OCI-LY1 (cell line): ENCODE measurements around the gene CDK18.
A peak's percentile ranks its signal among the peaks of the same experiment; 100 is the strongest.

Source experiments
- H2AFZ ChIP-seq: fragments of 200-600 bp; sonication (generic), shearing (Covaris generic); 2 replicates; pipeline ENCODE4 v1.6.0; 2014; ENCODE audit warnings: antibody characterized with exemption, mild to moderate bottlenecking, low read length
- H3F3A ChIP-seq: fragments of 200-600 bp; sonication (generic), shearing (Covaris generic); 2 replicates; pipeline ENCODE4 v1.6.0; 2014; ENCODE audit warnings: mild to moderate bottlenecking, antibody characterized with exemption, low read length, moderate library complexity; ENCODE audit not compliant: insufficient read depth
- H3K27ac ChIP-seq: fragments of 200-600 bp; sonication (generic); 2 replicates; pipeline ENCODE4 v1.5.1; 2014; ENCODE audit warnings: low read length, mixed run types, mild to moderate bottlenecking, low read depth; ENCODE audit not compliant: poor library complexity, severe bottlenecking
- H3K27me3 ChIP-seq: fragments of 200-600 bp; sonication (generic); 2 replicates; pipeline ENCODE4 v1.6.0; 2014; ENCODE audit warnings: antibody characterized with exemption, mild to moderate bottlenecking, low read length, moderate library complexity; ENCODE audit not compliant: insufficient read depth
- H3K36me3 ChIP-seq: fragments of 200-600 bp; sonication (generic); 2 replicates; pipeline ENCODE4 v1.6.1; 2014; ENCODE audit warnings: mild to moderate bottlenecking, antibody characterized with exemption, low read length, moderate library complexity, mixed read lengths; ENCODE audit not compliant: insufficient read depth
- H3K4me1 ChIP-seq: fragments of 200-600 bp; sonication (generic); 2 replicates; pipeline ENCODE4 v1.5.1; 2014; ENCODE audit warnings: mild to moderate bottlenecking, low read length, moderate library complexity; ENCODE audit not compliant: insufficient read depth, severe bottlenecking
- H3K4me2 ChIP-seq: fragments of 200-600 bp; sonication (generic), shearing (Covaris generic); 2 replicates; pipeline ENCODE4 v1.6.1; 2014; ENCODE audit warnings: low read length
- H3K4me3 ChIP-seq: fragments of 200-600 bp; sonication (generic); 2 replicates; pipeline ENCODE4 v1.5.1; 2014; ENCODE audit warnings: low read length, low read depth, mild to moderate bottlenecking, mixed read lengths; ENCODE audit not compliant: poor library complexity, severe bottlenecking
- H3K79me2 ChIP-seq: fragments of 200-600 bp; shearing (Covaris generic); 2 replicates; pipeline ENCODE4 v1.6.1; 2016; ENCODE audit warnings: mixed run types, low read length, mixed read lengths; ENCODE audit not compliant: insufficient read depth
- H3K9ac ChIP-seq: fragments of 200-600 bp; sonication (generic), shearing (Covaris generic); 2 replicates; pipeline ENCODE4 v1.6.1; 2014; ENCODE audit warnings: mild to moderate bottlenecking, low read length, mixed read lengths
- H3K9me2 ChIP-seq: fragments of 200-600 bp; sonication (generic), shearing (Covaris generic); 2 replicates; pipeline ENCODE4 v1.6.1; 2014; ENCODE audit warnings: low read depth, mild to moderate bottlenecking, low read length, mixed read lengths
- H3K9me3 ChIP-seq: fragments of 200-600 bp; shearing (Covaris generic); 2 replicates; pipeline ENCODE4 v1.6.1; 2014; ENCODE audit warnings: low read length, mixed read lengths
- H4K20me1 ChIP-seq: fragments of 200-600 bp; sonication (generic), shearing (Covaris generic); 2 replicates; pipeline ENCODE4 v1.6.0; 2016; ENCODE audit warnings: mild to moderate bottlenecking, low read length; ENCODE audit not compliant: insufficient read depth
- EZH2 ChIP-seq: fragments of 200-600 bp; sonication (generic), shearing (Covaris generic); IDR thresholded peaks from 2 replicates; pipeline ENCODE4 v1.8.0; 2017; ENCODE audit warnings: borderline replicate concordance, mixed run types, mild to moderate bottlenecking, antibody characterized with exemption, low read length, moderate library complexity, mixed read lengths
- TF ChIP-seq, protein P1 (sequence below): fragments of 200-600 bp; sonication (generic), shearing (Covaris generic); IDR thresholded peaks from 2 replicates; pipeline ENCODE4 v1.5.1; 2017; ENCODE audit warnings: mild to moderate bottlenecking, antibody characterized with exemption, low read length, moderate library complexity, mixed read lengths

The CDK18 gene

DNA sequence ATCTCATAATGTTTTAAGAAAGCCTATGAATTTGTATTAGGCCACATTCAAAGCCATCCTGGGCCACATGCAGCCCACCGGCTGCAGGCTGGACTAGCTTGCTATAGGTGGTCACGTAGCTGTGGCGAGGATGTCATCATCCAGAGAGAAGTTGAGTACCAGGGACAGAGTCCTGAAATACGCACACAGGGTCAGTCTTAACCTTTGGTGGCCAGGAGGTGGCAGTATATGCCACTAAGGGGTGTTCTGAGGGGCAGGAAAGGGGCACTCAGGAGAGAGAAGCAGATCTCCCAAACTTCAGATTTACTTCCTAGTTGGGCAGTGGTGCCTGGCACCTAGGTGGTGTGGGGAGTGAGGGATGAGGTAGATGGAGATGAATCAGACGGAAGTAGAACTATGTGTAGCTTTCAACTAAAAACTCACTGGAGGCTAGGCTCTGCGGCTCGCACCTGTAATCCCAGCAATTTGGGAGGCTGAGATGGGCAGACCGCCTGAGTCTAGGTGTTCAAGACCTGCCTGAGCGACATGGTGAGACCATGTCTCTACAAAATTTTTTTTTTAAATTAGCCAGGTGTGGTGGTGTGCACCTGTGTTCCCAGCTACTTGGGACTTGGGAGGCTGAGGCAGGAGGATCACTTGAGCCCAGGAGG lies 16.3 kb upstream of the CDK18 start:
- H3K4me2 ChIP-seq: no peak overlapping the region
- no peaks in the 10 kb centered on the region for H3F3A ChIP-seq
- no peak overlapping the region for H3K4me3 ChIP-seq
- no peaks in the 10 kb centered on the region for H3K9me2 ChIP-seq
- no peaks in the 10 kb centered on the region for H3K36me3 ChIP-seq
- no peaks in the 10 kb centered on the region for H3K9me3 ChIP-seq
- no peak for TF ChIP-seq EZH2
- TF ChIP-seq, protein P1, sequence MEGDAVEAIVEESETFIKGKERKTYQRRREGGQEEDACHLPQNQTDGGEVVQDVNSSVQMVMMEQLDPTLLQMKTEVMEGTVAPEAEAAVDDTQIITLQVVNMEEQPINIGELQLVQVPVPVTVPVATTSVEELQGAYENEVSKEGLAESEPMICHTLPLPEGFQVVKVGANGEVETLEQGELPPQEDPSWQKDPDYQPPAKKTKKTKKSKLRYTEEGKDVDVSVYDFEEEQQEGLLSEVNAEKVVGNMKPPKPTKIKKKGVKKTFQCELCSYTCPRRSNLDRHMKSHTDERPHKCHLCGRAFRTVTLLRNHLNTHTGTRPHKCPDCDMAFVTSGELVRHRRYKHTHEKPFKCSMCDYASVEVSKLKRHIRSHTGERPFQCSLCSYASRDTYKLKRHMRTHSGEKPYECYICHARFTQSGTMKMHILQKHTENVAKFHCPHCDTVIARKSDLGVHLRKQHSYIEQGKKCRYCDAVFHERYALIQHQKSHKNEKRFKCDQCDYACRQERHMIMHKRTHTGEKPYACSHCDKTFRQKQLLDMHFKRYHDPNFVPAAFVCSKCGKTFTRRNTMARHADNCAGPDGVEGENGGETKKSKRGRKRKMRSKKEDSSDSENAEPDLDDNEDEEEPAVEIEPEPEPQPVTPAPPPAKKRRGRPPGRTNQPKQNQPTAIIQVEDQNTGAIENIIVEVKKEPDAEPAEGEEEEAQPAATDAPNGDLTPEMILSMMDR: peak; percentile 78; the same call in 1 of the 2 replicates
- H3K27me3 ChIP-seq: no peaks in the 10 kb centered on the region
- H3K79me2 ChIP-seq: no peaks in the 10 kb centered on the region
- no peaks in the 10 kb centered on the region for H3K4me1 ChIP-seq
- H4K20me1 ChIP-seq: no peaks in the 10 kb centered on the region
- no peak overlapping the region for H2AFZ ChIP-seq
- no peak overlapping the region for H3K27ac ChIP-seq
- H3K9ac ChIP-seq: no peak overlapping the region

DNA sequence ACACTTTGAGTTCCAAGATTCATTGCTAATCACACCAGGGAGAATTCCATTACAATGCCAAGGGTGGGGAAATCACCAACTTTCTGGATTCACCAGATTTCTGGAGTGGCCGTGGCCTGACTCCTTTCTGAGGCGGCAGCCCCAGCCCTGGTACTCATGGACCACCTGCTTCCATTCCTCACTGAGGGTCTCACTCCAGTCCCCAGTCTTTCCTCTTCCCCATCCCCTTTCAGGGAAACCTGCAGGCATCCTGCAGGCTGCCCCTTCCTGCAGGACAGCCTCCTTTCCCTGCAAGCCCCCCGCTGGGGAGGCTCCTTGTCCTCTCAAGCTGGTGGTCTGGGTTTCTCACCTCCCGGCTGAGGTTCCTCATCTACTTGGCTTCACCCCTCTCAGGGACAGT lies 12.7 kb upstream of the CDK18 start:
- no peak overlapping the region for H3K9ac ChIP-seq
- no peak overlapping the region for H3K27ac ChIP-seq
- no peak overlapping the region for H3K4me2 ChIP-seq
- H3K36me3 ChIP-seq: no peaks in the 10 kb centered on the region
- no peaks in the 10 kb centered on the region for H3F3A ChIP-seq
- peaks cover 3% of the 10 kb centered on the region; the same call in 1 of the 2 replicates for H3K27me3 ChIP-seq
- H3K9me2 ChIP-seq: no peaks in the 10 kb centered on the region
- H2AFZ ChIP-seq: no peak overlapping the region
- H3K79me2 ChIP-seq: no peaks in the 10 kb centered on the region
- H4K20me1 ChIP-seq: no peaks in the 10 kb centered on the region
- no peak overlapping the region for H3K4me3 ChIP-seq
- H3K4me1 ChIP-seq: no peaks in the 10 kb centered on the region
- TF ChIP-seq EZH2: no peak
- TF ChIP-seq, protein P1: no peak
- H3K9me3 ChIP-seq: no peaks in the 10 kb centered on the region

DNA sequence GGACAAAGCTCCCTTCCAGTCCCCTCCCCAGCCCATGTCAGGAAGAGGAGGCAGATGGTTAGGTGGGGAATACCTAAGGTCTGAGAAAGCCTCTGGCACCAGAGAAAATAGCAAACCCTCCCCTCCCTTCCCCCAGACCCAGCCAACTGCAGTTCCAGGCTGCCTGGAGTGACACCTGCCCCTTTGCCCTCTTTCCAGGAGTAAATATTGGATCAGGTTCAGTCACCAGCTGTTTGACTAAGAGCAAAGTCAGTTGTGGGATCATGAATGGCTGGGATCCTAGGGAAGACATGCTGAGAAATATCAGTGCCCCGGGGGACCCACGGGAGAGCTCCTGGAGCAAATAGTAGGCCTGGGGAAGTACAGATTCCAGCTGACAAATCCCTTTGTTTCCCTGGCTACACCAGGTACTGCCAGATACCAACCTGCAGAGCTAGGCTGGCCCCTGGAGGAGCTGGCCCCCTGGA lies 12.2 kb upstream of the CDK18 start:
- Histone ChIP-seq H3K36me3 (no peaks in the 10 kb centered on the region), H3K9me2 (no peaks in the 10 kb centered on the region), H4K20me1 (no peaks in the 10 kb centered on the region), H3K9ac (no peak overlapping the region), H3K9me3 (no peaks in the 10 kb centered on the region), H3K4me2 (no peak overlapping the region), H3F3A (no peaks in the 10 kb centered on the region), H2AFZ (no peak overlapping the region), H3K79me2 (no peaks in the 10 kb centered on the region), H3K27ac (no peak overlapping the region), H3K4me3 (no peak overlapping the region), H3K4me1 (no peaks in the 10 kb centered on the region), H3K27me3 (peaks cover 3% of the 10 kb centered on the region; the same call in 1 of the 2 replicates)
- no peak for TF ChIP-seq EZH2
- TF ChIP-seq, protein P1: no peak
